Peyer's patch (tissue), 4 donors: ENCODE data around the gene TANGO2. TPM values are rescaled to one million over a fixed set of nuclear protein-coding genes. Genes with fewer than 3 reads are reported as not detected.

ENCODE experiments used
- DNase-seq, 3 donors: peaks; one replicate each; pipeline ENCODE4 v3.0.0-alpha.2; 2017 to 2019
- H3K27ac ChIP-seq, 4 donors: fragments of 200-600 bp; sonication (generic); one replicate each; pipeline ENCODE4 v1.5.1; 2016 to 2019
- H3K27me3 ChIP-seq, 2 donors: fragments of 200-600 bp; sonication (generic); one replicate each; pipeline ENCODE4 v1.5.1; 2019
- H3K36me3 ChIP-seq, 3 donors: fragments of 200-600 bp; sonication (generic); one replicate each; pipeline ENCODE4 v1.5.1; 2016 to 2019
- H3K4me1 ChIP-seq, 4 donors: fragments of 200-600 bp; sonication (generic); one replicate each; pipeline ENCODE4 v1.5.1; 2016 to 2019
- H3K4me3 ChIP-seq, 4 donors: fragments of 200-600 bp; sonication (generic); 1 replicate in 3 of 4; 2 replicates in 1 of 4; pipeline ENCODE4 v1.5.1; 2016 to 2019; ENCODE audit warnings: mild to moderate bottlenecking in 1 of 4
- H3K9me3 ChIP-seq, 4 donors: fragments of 200-600 bp; sonication (generic); one replicate each; pipeline ENCODE4 v1.5.1; 2016 to 2019; ENCODE audit warnings: mild to moderate bottlenecking in 1 of 4
- POLR2A ChIP-seq, 2 donors: fragments of 450-650 bp; IDR thresholded peaks; one replicate each; pipeline ENCODE4 v1.5.1; 2017; ENCODE audit warnings: antibody characterized with exemption in 2 of 2, mild to moderate bottlenecking in 2 of 2, moderate library complexity in 2 of 2
- total RNA-seq, 4 donors: library from RNA; depleted of rRNA; stranded (reverse); fragments of >200 nt; gene quantifications; one replicate each; pipeline ENCODE4 v1.1.0, GENCODE V29; 2016
- TF ChIP-seq, protein P1 (sequence below), 6 experiments: fragments of 450-650 bp in 4 of 6; fragments of 200-600 bp in 2 of 6; sonication (generic) in 1 of 6; IDR thresholded peaks; one replicate each; pipeline ENCODE4 v1.5.1; 2017 to 2019; ENCODE audit warnings: antibody characterized with exemption in 6 of 6, mild to moderate bottlenecking in 3 of 6, moderate library complexity in 1 of 6

Gene TANGO2
- total RNA-seq, 4 donors from 2014 or later: 27.2 to 45.4 (median 41.0) TPM

DNA sequence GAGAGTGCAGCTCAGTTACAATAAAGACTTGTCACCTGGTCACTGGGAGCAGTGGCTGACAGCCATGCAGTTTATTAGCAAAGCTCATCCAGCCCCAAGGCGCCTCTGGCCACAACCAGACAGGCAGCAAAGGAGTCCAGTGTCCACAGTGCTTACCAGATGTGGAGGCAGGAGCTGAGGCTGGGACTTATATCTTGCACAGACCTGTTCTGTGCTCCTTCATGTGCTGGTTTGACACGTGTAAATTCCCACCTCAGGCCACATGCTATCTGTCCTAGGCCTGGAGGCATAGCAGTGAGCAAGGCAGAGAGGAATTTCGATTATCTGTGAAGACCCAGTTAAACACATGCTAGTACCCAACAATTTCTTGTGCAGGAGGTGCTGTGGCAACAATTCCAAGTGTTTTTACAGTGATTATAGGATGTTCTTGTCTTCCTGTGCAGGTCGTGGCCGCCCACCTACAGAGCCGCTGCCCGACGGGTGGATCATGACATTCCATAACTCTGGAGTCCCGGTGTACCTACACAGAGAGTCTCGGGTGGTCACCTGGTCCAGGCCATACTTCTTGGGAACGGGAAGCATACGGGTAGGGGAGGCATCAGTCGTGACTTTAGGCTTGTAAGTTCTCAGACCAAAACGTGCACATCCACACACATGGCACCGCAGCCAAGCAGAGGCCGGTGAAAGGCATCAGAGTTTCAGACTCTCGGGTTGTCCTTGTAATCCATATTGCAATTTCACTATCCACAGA is 68.5 kb downstream of the TANGO2 start:
- DNase-seq: no peak
- H3K36me3 ChIP-seq: peaks cover 0 to 88% (median 0%) of the 10 kb centered on the region in 3 donors
- H3K4me1 ChIP-seq: peaks cover 0 to 7% (median 0%) of the 10 kb centered on the region in 4 donors
- no peaks in the 10 kb centered on the region for H3K27me3 ChIP-seq
- H3K27ac ChIP-seq: no peak overlapping the region
- no peaks in the 10 kb centered on the region for H3K9me3 ChIP-seq
- TF ChIP-seq, protein P1, sequence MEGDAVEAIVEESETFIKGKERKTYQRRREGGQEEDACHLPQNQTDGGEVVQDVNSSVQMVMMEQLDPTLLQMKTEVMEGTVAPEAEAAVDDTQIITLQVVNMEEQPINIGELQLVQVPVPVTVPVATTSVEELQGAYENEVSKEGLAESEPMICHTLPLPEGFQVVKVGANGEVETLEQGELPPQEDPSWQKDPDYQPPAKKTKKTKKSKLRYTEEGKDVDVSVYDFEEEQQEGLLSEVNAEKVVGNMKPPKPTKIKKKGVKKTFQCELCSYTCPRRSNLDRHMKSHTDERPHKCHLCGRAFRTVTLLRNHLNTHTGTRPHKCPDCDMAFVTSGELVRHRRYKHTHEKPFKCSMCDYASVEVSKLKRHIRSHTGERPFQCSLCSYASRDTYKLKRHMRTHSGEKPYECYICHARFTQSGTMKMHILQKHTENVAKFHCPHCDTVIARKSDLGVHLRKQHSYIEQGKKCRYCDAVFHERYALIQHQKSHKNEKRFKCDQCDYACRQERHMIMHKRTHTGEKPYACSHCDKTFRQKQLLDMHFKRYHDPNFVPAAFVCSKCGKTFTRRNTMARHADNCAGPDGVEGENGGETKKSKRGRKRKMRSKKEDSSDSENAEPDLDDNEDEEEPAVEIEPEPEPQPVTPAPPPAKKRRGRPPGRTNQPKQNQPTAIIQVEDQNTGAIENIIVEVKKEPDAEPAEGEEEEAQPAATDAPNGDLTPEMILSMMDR (IDR thresholded peaks at IDR 0.05): no peak
- TF ChIP-seq POLR2A (IDR thresholded peaks at IDR 0.05): no peak
- H3K4me3 ChIP-seq: no peak overlapping the region

DNA sequence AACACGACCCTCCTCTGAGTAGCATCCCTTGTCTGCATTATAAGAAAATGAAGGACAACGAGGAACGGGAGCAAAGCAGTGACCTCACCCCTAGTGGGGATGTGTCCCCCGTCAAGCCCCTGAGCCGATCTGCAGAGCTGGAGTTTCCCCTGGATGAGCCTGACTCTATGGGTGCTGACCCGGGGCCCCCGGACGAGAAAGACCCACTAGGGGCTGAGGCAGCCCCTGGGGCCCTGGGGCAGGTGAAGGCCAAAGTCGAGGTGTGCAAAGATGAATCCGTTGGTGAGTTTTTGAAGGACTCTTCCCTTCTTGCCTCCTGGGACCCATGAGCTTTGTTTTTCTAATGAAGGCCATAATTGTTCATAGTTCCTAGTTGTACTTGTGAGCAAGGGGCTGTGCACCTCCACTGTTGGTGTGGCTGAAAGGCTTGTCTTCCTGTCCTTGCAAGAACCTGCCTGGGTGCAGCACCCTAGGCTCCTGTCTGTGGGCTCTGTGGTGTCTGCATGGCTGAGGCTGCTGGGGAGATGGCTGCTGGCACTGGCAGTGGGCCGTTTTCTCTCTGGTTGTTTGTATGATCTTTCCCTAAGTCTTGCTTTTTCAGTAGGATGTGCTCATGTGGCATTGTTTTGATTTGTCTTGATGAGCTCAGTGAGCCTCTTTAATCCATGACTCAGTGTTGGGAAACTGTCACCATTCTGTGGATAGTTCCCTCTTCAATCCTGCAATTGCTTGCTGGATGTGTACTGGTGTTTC is 69.2 kb downstream of the TANGO2 start:
- no peak for TF ChIP-seq POLR2A (IDR thresholded peaks at IDR 0.05)
- TF ChIP-seq, protein P1 (IDR thresholded peaks at IDR 0.05): no peak
- Histone ChIP-seq H3K27ac (no peak overlapping the region), H3K36me3 (peaks cover 0 to 96% (median 0%) of the 10 kb centered on the region in 3 donors), H3K9me3 (no peaks in the 10 kb centered on the region), H3K4me3 (no peak overlapping the region), H3K4me1 (no peaks in the 10 kb centered on the region), H3K27me3 (no peaks in the 10 kb centered on the region)
- DNase-seq: no peak

DNA sequence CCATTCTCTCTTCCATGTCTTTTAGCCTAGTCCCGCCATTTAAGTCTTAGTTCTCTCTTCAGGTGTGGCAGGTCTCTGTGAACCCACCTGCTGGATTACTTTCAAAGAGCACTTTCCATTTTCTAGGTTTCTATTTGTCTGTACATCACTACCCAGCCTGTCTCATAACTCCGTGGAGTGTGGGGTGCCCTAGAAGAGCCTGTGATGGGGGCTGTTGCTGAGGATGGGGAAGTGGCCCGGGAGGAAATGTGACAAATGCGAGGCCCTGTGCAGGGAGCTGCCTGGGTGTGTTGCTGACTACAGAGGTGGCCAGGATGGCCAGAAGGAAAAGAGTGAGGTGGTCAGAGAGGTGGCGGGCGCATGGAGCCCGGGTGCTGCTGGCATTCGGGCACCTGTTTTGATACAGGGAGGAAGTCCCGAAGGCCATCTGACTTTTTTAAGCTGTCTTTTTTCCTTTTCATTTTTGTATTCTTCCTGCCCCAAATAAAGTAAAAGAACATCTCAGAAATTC is 69.9 kb downstream of the TANGO2 start:
- TF ChIP-seq POLR2A (IDR thresholded peaks at IDR 0.05): no peak
- TF ChIP-seq, protein P1 (IDR thresholded peaks at IDR 0.05): no peak
- Histone ChIP-seq H3K27ac (no peak overlapping the region), H3K36me3 (peaks cover 0 to 99% (median 0%) of the 10 kb centered on the region in 3 donors), H3K4me1 (no peaks in the 10 kb centered on the region), H3K27me3 (no peaks in the 10 kb centered on the region), H3K9me3 (no peaks in the 10 kb centered on the region), H3K4me3 (no peak overlapping the region)
- DNase-seq: no peak

DNA sequence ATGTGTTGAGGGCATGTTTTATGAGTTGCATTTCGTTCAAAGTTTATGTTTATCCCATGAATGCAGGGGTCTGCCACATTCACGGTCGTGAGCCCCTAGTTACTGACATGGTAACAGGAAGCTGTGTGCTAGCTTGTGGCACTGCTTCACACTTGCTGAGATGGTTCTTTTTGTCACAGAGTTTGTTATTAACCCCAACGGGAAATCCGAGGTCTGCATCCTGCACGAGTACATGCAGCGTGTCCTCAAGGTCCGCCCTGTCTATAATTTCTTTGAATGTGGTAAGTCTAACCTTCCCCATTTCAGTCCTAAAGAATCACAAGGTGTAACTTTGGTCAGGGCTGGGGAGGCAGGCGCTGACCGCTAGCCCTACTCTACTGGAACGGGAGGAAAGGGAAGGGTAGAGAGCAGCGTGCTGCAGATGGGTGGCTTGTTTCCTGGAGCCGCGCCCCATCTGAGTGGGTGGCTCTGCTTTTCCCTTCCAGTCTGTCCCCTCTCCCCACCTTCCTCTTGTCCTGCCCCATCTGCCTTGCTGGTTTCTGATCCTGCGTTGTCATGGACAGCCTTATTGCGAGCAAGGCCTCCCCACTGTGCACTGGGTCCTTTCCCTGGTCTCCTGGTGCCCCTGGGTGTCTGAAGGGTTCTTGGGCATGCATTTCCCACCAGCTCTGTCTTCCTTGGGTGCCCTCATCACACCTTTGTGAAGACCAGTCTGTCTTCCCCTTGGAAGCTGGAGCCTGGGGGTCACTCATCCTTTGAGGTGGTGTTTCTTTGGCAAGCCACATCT is 71.0 kb downstream of the TANGO2 start:
- H3K36me3 ChIP-seq: peaks cover 0 to 100% (median 0%) of the 10 kb centered on the region in 3 donors
- DNase-seq: no peak

DNA sequence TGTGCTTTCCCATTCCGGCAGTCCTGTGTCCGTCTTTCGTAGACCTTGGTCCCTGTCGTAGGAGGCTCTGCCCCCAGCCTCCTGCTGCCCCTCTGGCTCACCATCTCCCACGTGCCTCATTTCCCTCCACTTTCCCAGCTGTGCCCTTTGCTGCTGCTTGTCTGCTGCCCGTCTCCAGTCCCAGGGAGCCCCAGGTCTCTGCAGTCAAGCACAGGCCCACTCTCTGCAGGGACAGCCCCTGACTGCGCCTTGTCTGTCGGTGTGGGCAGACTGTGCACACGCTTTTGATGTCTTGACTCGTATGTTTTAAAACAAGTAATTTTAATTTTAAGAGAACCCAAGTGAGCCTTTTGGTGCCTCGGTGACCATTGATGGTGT is 71.6 kb downstream of the TANGO2 start:
- H3K4me3 ChIP-seq: no peak overlapping the region
- no peak overlapping the region for H3K27ac ChIP-seq
- DNase-seq: no peak
- TF ChIP-seq POLR2A (IDR thresholded peaks at IDR 0.05): no peak
- TF ChIP-seq, protein P1 (IDR thresholded peaks at IDR 0.05): no peak
- H3K4me1 ChIP-seq: no peaks in the 10 kb centered on the region
- peaks cover 0 to 100% (median 0%) of the 10 kb centered on the region in 3 donors for H3K36me3 ChIP-seq
- no peaks in the 10 kb centered on the region for H3K9me3 ChIP-seq
- no peaks in the 10 kb centered on the region for H3K27me3 ChIP-seq

More for the DNA sequence above, 71.0 kb downstream of the TANGO2 start:
- no peaks in the 10 kb centered on the region for H3K9me3 ChIP-seq
- H3K27me3 ChIP-seq: no peaks in the 10 kb centered on the region
- TF ChIP-seq POLR2A (IDR thresholded peaks at IDR 0.05): no peak
- TF ChIP-seq, protein P1 (IDR thresholded peaks at IDR 0.05): no peak
- no peak overlapping the region for H3K4me3 ChIP-seq
- H3K27ac ChIP-seq: no peak overlapping the region
- no peaks in the 10 kb centered on the region for H3K4me1 ChIP-seq
